ENCODE data around the gene LMO1.

Gene LMO1

DNA sequence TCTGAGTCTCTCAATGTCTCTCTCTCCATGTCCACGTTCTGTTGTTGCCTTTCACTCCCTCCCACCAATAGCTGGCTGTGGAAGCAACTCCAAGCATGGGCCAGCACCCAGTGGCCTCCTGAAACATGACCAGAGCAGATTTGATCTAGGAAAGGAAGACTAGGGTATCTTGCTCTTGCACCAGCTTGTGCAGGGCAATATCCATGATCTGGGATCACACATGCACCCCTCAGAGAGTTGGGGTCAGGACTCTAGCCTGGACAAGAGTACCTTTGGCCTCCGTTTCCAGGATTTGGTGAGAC, 60.3 kb downstream of the LMO1 start:
- no peak for DNase-seq

DNA sequence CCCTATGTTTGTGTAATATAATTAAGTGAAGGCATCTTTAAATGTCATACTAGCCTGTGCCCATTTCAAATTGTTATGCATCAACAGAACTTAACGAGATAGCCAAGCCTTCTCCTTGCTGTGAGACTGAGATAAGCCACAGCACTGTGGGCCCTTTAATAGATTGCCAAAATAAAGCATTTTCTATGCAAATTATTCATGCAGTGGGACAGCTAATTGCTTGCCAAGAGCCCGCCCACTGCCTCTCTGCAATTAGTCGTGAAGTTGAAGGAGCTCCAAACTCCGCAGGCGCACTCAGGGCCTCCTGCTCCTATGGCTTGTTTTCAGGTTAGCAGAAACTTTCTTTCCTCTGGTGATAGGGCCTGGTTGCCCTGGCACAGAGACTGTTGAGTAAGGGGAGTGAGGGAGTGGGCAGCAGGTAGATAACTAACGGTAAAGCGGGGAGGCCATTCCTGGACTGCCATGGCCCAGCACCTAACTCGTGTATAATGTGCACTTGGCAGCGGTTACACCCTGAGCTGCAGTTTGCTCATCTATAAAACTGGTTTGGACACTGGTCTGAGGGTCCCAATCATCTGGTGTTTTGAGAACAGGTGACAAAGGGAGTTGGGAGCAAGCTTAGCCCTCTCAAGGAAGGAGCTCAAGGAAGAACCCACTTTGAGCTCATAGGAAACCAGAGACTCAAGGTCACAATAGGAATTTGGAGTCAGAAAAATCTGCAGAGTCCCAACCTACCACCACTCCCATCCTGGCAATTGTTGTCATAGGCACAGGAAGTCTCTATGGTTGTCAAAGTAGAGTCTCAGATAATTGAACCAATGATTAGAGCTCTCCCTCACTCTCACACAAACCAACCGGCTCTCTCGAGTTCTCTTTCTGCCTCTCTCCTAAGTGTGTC, 60.9 kb downstream of the LMO1 start:
- no peak for DNase-seq

DNA sequence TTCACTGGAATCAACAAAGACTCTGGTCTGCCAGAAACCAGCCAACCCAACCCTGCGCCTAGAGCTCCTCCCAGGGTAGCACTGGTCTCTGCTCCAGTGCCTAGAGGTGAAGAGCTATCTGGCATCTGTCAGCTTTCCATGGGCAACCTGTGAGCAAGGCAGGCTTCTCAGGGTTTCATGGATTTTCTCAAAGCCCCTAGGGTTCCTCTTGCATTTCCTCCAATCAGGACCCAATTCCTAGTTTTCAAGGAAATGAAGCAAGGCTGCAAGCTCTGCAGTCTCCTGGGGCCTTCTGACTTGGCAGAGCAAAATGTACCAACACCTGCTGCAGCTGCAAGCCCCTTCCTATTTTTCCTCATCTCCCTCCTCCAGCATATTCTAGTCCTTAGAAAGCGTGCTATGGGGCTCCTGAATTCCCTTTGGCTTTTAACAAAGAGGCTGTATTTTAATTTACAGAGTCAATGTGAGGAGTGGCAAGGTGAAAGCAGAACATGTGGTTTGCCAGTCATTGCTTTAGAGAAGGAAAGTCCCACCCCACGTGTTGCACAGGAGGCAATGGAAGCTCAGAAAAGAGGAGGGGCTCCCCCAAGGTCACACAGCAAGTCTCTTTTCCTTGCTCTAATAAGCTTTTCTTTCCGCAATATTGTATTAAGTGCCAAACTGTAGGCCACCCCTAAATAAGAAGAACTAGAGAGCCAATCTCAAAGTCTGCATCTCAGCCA, 61.9 kb downstream of the LMO1 start:
- DNase-seq: no peak

- no peak for DNase-seq
Measured at GRCh38 chr11:8199676-8200075, 64.0 kb downstream of the LMO1 start.

DNA sequence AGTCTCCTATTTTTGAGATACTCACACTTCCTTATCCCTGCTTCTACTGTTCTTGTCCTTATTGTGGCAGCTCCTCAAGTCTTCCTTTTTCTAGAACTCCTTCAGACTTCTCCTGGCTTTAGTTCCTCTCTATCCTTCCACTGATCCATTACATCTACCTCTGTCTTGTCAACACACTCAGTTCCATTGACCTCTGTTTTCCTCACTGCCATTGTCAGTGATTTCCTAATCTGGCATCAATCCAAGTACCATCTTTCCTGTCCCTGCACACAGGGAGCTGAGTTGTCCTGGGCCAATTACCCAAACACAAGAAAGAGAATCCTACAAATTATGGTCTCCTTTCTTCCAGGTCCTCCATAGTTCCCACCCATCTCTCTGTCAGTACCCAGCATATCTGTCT, 66.9 kb downstream of the LMO1 start:
- no peak for DNase-seq

DNA sequence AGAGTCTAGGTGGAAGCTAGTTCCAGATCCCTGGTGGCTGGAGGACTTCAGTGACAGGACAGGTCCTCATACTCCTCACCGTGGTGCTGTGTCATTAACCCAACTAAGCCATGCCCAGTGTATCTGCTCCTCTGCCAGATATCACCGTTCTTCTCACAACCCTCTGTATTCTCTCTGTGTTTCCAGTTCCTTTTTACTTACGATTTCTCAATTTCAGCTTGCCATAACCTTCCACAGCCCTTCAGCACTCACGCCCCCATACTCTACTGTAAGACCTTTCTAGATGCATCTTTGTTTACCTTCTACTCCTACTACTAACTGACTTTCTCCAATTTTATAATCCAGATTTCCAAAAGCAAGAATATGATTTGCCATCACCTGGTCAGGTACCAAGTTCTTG, 68.7 kb downstream of the LMO1 start:
- no peak for DNase-seq

DNA sequence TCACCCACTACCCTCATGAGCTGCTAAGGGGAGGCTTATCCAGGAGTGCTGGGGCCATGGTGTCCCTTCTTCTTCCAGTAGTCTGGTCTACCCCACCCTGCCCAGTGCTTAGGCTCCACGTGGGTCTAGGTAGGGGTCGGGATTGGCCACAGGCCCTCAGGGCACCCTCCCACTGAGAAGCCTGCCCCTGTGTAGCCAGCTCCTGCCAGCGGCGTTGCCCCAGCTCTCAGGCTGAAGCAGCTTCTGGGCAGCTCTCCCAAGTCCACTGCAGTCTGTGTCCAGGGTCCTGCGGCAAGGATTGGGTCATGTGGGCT, 70.8 kb downstream of the LMO1 start:
- no peak for DNase-seq

DNA sequence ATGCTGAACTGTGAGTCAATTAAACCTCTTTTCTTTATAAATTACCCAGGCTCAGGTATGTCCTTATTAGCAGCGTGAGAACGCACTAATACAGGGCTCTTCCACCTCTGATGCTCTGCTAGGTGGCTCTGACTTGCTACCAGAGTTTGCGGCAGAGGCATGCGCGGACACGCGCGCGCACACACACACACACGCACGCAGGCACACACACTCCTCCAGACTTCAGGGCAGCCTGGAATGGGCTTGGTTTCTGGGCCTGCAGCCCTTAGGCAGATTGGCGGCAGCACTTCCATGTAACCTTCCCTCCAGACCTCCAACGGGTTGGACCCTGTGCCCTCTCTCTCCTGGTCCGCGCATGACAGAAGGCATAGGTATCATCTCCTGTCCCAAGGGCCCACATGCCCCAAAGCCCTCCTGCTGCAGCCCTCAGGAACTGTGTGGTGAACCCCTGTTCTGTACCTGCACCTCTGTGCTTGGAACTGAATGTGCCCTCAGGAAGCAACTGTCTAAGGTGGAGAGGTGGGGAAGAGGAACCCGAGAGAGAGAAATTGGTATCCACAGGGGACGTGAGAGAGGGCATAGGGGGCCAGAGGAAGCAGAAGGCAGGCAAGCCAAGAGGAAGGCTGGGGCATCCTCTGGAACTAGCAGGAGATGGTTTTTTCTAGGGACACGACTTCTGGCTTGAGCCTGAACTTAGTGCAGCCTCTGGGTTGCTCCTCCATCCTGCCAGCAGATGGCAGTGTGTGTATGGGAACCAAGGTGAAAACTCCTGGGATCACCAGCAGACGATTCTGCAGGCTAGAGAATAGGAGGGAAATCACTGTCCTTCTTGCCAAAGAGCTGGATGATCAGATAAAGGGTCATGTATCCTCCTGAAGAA, 71.4 kb downstream of the LMO1 start:
- peak; percentile 48 for DNase-seq

- no peak for DNase-seq
Measured at GRCh38 chr11:8190431-8190830, 73.2 kb downstream of the LMO1 start.

GRCh38 chr11:8186429-8186828, 77.2 kb downstream of the LMO1 start:
- no peak for DNase-seq

- no peak for DNase-seq
Measured at GRCh38 chr11:8183111-8183510, 80.6 kb downstream of the LMO1 start.

DNA sequence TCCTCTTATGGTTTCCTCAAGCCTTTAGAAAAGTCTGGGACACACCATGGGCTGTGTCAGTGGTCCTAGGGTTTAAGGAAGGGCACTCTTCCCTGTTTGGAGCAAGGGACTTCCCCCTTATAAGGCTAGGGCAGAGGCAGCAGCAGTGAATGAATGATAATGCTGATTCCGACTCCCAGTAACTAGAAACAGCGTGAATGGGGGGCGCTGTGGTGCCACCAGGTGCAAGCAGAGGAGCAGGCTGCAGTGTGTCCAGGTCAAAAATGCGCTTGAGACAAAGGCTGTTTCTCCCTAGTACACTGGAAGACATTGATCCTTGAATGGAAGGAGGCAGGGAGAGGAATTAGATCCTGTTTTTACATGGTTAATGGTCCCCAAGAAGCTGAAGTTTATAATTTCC, 83.2 kb downstream of the LMO1 start:
- no peak for DNase-seq

GRCh38 chr11:8178297-8178696, 85.4 kb downstream of the LMO1 start:
- DNase-seq: no peak

DNA sequence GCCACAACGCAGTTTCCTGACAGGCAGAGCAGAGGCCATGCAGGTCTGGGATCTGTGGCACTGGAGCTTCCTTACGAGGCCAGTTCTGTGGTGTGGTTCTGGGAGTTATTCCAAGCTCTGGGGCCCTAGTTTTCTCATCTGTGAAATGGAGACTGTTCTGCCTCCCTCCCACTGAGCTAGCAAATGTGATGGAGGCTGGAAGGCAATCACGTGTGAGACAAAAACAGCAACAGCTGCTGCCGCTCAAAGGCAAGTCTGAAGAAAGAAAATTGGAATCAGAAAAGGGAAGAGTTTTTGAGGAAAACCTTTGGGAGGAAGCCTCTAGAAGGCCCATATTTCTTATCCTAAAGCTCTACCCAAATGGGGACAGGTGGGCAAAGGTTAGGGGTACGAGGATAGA, 86.5 kb downstream of the LMO1 start:
- no peak for DNase-seq

All from RPMI8226 (cell line).